ENCODE results near the gene ADSL. TPM values are rescaled to one million over a fixed set of nuclear protein-coding genes. Genes with fewer than 3 reads are reported as not detected.
A peak's percentile ranks its signal among the peaks of the same experiment; 100 is the strongest.

ADSL gene
- total and polyA plus RNA-seq, 2 of the 8 experiments (the other 6 are each of a cell fraction or from before 2014, with no cell fraction given), result 197 to 218 TPM

DNA sequence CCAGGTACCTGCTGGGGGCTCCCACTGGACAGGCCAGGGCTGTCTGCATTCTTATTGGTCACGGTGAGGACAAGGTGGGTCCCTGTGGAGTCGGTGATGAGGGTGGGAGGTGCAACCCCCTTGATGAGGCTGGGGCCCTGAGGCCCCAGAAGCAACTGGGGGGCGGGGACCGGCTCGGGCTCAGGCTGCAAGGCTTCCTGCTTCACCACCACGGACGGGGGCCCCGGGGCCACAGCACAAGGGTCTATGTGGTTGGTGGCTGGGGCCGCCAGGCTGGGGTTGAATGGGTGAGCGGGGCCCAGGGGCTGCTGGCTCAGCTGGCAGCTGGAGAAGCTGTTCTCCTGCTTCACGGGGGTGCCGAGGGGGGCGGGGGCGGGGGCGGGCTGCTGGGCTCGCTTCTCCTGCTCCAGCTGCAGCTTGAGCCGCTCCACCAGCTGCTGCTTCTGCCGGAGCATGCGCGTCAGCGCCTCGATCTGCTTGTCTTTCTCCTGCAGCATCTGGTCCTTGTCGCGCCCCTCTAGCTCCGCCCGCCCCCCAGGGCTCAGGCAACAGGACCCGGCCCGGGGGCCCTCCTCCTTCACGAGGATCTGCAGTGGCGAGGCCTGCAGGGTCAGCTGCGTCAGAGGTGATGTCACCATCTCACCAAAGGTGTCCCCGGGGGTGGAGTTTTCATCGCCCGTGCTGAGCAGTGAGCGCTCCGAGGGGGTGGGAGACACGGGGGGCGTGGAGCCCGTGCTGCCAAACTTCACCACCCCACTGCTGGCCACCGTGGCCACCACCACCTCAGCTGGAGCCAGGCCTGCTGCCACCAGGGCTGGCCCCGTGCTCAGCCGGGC, 72.3 kb downstream of the ADSL start:
- WGBS, 2 experiments (ENCODE audit: extremely low coverage in 1 of 2, insufficient coverage in 1 of 2, insufficient read length in 1 of 2, insufficient replicate concordance in 2 of 2, low coverage in 1 of 2, low lambda C conversion rate in 2 of 2, missing lambda C conversion rate in 1 of 2), result 93% methylated on average over 16 of the region's 42 CpGs; no CpG with 5 or more reads in 1 of the 2 experiments
- Histone ChIP-seq H2AK5ac (ENCODE audit: low read depth, low read length) (no peak overlapping the region), H2AFZ (ENCODE audit: low read length) (no peak overlapping the region), H3K56ac (replicated peaks; ENCODE audit: insufficient read length, low read depth, low read length) (no peak overlapping the region), H3K23me2 (ENCODE audit: low read depth, low read length) (no peaks in the 10 kb centered on the region), H3K4me1 (replicated peaks in 1 of 4; ENCODE audit: control insufficient read depth in 3 of 4, insufficient read depth in 4 of 4, low read length in 3 of 4) (no peaks in the 10 kb centered on the region; a peak in 1 of 7 replicates), H2BK12ac (ENCODE audit: low read depth, low read length) (no peak overlapping the region), H3K4ac (replicated peaks; ENCODE audit: insufficient read length, low read depth, low read length) (no peak overlapping the region), H3K14ac (ENCODE audit: insufficient read length) (no peak overlapping the region), H3K9ac (replicated peaks in 1 of 4; ENCODE audit: extremely low read depth in 1 of 4, low read depth in 3 of 4, low read length in 3 of 4) (no peak overlapping the region), H3K27me3 (replicated peaks in 1 of 4; ENCODE audit: control insufficient read depth in 3 of 4, extremely low read depth in 1 of 4, insufficient read depth in 3 of 4, low read length in 3 of 4) (no peaks in the 10 kb centered on the region), H4K5ac (ENCODE audit: insufficient read length, low read depth, low read length) (no peak overlapping the region), H3K4me3 (ENCODE audit: extremely low read depth in 1 of 4, insufficient read depth in 2 of 4, low read depth in 3 of 4, low read length in 4 of 4) (no peak overlapping the region), H2BK15ac (ENCODE audit: low read length) (no peak overlapping the region), H3K4me2 (ENCODE audit: insufficient read depth in 1 of 2, low read depth in 2 of 2, low read length in 2 of 2) (no peak overlapping the region), H4K91ac (replicated peaks; ENCODE audit: insufficient read length, low read length) (no peak overlapping the region), H2BK5ac (ENCODE audit: low read depth, low read length) (no peak overlapping the region), H4K8ac (ENCODE audit: extremely low read depth, insufficient read depth, low read length) (no peak overlapping the region), H3K18ac (ENCODE audit: extremely low read depth, low read length) (no peak overlapping the region), H4K20me1 (replicated peaks in 1 of 2; ENCODE audit: control insufficient read depth in 1 of 2, insufficient read depth in 2 of 2, low read length in 2 of 2) (peaks cover 0 to 3% of the 10 kb centered on the region in 2 experiments), H3K79me2 (ENCODE audit: control insufficient read depth in 1 of 2, insufficient read depth in 2 of 2, low read length in 2 of 2) (no peaks in the 10 kb centered on the region), H3K79me1 (ENCODE audit: low read depth, low read length) (no peaks in the 10 kb centered on the region), H3K23ac (ENCODE audit: insufficient read length) (no peak overlapping the region), H3K9me3 (ENCODE audit: insufficient read depth in 2 of 2, low read depth in 1 of 2, low read length in 1 of 2) (no peaks in the 10 kb centered on the region), H2BK120ac (replicated peaks; ENCODE audit: low read depth, low read length) (no peak overlapping the region), H3K27ac (ENCODE audit: low read depth, low read length) (no peak overlapping the region), H3K36me3 (ENCODE audit: control insufficient read depth in 2 of 4, insufficient read depth in 4 of 4, low read length in 3 of 4) (peaks cover 7 to 22% (median 16%) of the 10 kb centered on the region in 4 experiments; a peak in 6 of 8 replicates), H2BK20ac (ENCODE audit: low read length) (no peak overlapping the region)
- TF ChIP-seq RXRA (IDR thresholded peaks at IDR 0.05; ENCODE audit: insufficient read depth, low read depth, low read length) (no peak), YY1 (IDR thresholded peaks at IDR 0.05; ENCODE audit: low read depth, low read length) (no peak), SIX5 (IDR thresholded peaks at IDR 0.05; ENCODE audit: low read depth, low read length) (no peak), KDM4A (IDR thresholded peaks at IDR 0.05; ENCODE audit: low read depth, low read length, severe bottlenecking) (no peak), EGR1 (IDR thresholded peaks at IDR 0.05; ENCODE audit: borderline replicate concordance, low read depth, low read length) (no peak), PHF8 (conservative IDR thresholded peaks at IDR 0.05; ENCODE audit: low read depth, low read length) (no peak), RNF2 (IDR thresholded peaks at IDR 0.05; ENCODE audit: borderline replicate concordance, low read depth, low read length, missing control alignments, poor library complexity, severe bottlenecking) (no peak), ZNF274 (IDR thresholded peaks at IDR 0.05; ENCODE audit: borderline replicate concordance, extremely low read depth, low read length) (no peak), CHD2 (IDR thresholded peaks at IDR 0.05; ENCODE audit: low read length) (no peak), BRCA1 (IDR thresholded peaks at IDR 0.05; ENCODE audit: low read depth, low read length) (no peak), POLR2AphosphoS5 (IDR thresholded peaks at IDR 0.05; ENCODE audit: low read depth, low read length) (no peak)
- ChIA-PET CTCF (ENCODE audit: partially characterized antibody) (interaction anchor here (0.5 to 3.9 kb wide), 6 partner anchors 18 to 228 kb away, joined by 3 to 17 read pairs (median 5); no protein-coding TSS in a partner anchor), POLR2A (ENCODE audit: partially characterized antibody) (interaction anchor here (1.1 to 1.8 kb wide), 3 partner anchors 9 to 14 kb away, joined by 3 to 8 read pairs (median 5); no protein-coding TSS in a partner anchor)
- FAIRE-seq (no peak), DNase-seq (ENCODE audit: low read depth in 1 of 2, low spot score in 2 of 2) (peak in 1 of 2 experiments; percentile 42)

Measured in H1 (cell line).